Measurements from ENCODE around the gene RPL32. TPM values are rescaled to one million over a fixed set of nuclear protein-coding genes. Genes with fewer than 3 reads are reported as not detected.
A peak's percentile ranks its signal among the peaks of the same experiment; 100 is the strongest.

RPL32 gene
- total RNA-seq, 2 donors from 2014 or later, result 626 to 829 TPM

DNA sequence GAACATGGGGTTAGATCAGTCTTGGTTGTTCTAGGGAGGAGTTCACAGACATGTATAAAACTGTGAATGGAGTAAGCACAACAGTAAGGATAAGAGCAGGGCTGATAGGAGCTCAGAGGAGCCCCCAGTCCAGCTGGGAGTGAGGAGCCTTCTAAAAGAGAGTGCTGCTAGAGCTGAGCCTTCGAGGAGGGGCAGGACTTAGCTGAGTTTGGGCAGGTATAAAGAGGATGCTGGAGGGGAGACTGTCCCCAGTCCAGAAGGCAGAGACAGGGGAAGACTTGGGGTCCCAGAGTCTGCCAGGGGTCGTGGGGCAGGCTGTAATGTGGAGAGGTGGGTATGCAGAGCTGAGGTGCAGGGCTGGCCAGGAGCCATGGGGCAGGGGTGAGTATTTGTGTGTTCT lies 32.8 kb downstream of the RPL32 start:
- Histone ChIP-seq H3K4me3 (no peak overlapping the region), H3K27ac (peak overlapping the region in 1 of 2 donors; percentile 78), H3K36me3 (peaks cover 49% of the 10 kb centered on the region), H3K27me3 (no peaks in the 10 kb centered on the region), H3K9me3 (no peaks in the 10 kb centered on the region), H3K4me1 (peaks cover 0 to 43% of the 10 kb centered on the region in 2 donors)
- TF ChIP-seq, protein P1, sequence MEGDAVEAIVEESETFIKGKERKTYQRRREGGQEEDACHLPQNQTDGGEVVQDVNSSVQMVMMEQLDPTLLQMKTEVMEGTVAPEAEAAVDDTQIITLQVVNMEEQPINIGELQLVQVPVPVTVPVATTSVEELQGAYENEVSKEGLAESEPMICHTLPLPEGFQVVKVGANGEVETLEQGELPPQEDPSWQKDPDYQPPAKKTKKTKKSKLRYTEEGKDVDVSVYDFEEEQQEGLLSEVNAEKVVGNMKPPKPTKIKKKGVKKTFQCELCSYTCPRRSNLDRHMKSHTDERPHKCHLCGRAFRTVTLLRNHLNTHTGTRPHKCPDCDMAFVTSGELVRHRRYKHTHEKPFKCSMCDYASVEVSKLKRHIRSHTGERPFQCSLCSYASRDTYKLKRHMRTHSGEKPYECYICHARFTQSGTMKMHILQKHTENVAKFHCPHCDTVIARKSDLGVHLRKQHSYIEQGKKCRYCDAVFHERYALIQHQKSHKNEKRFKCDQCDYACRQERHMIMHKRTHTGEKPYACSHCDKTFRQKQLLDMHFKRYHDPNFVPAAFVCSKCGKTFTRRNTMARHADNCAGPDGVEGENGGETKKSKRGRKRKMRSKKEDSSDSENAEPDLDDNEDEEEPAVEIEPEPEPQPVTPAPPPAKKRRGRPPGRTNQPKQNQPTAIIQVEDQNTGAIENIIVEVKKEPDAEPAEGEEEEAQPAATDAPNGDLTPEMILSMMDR (IDR thresholded peaks at IDR 0.05), result no peak
- no peak for DNase-seq (ENCODE audit: low spot score)

DNA sequence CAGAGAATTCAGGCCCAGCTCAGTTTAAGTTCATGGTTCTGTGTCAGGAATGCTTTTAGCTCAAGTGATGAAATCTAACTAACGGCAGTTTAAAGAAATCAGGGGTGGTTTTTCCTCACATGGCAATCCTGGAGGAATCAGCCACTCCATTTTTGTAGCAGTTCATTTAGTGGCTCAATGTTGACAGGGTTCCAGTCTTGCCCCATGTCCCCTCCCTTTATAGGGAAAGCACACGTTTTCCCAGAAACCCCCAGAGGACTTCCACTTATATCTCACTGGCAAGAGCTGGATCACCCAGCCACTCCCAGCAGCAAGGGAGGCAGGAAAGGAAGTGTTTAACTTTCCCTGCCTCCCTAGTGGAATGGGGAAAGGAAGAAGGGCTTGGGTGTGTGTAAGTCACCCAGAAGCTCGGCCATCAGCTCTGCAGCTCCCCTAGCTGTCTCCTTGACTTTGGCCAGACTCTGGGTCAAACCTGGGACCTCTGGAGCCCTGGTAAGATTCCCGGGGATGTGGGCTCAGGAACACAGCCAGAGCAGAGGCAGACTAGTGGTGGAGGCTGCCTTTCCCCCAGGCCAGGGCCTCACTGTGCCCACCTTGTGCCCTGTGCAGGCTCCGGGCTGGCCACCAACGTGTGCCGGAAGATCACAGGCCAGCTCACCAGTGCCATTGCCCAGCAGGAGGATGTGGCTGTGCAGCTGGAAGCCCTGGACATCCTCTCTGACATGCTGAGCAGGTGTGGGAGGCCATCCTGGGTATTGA lies 33.6 kb downstream of the RPL32 start:
- peak overlapping the region; percentile 27 to 43 for H3K27ac ChIP-seq
- no peak overlapping the region for H3K4me3 ChIP-seq
- DNase-seq (ENCODE audit: low spot score), result no peak
- H3K27me3 ChIP-seq, result no peaks in the 10 kb centered on the region
- TF ChIP-seq, protein P1 (IDR thresholded peaks at IDR 0.05), result no peak
- no peaks in the 10 kb centered on the region for H3K9me3 ChIP-seq
- peaks cover 49% of the 10 kb centered on the region for H3K36me3 ChIP-seq
- peaks cover 0 to 43% of the 10 kb centered on the region in 2 donors for H3K4me1 ChIP-seq

DNA sequence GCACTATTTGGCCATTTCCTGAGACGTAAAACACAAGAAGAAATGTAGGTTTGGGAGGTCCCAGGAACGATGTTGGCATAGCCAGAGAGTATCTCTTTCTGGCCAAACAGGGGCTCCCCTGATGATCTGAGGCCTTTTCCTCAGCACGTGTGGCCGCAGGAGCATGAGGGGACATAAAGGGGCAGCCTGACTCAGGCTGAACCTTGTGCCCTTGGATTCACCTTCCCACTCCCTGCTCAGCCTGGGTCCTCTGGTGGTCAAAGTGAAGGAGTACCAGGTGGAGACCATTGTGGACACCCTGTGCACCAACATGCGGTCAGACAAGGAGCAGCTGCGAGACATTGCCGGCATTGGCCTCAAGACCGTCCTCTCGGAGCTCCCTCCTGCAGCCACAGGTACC lies 34.3 kb downstream of the RPL32 start:
- Histone ChIP-seq H3K36me3 (peaks cover 49% of the 10 kb centered on the region), H3K27ac (peak overlapping the region; percentile 27 to 43), H3K27me3 (no peaks in the 10 kb centered on the region), H3K9me3 (no peaks in the 10 kb centered on the region), H3K4me3 (no peak overlapping the region), H3K4me1 (peaks cover 0 to 43% of the 10 kb centered on the region in 2 donors)
- TF ChIP-seq, protein P1 (IDR thresholded peaks at IDR 0.05), result no peak
- DNase-seq (ENCODE audit: low spot score), result no peak

DNA sequence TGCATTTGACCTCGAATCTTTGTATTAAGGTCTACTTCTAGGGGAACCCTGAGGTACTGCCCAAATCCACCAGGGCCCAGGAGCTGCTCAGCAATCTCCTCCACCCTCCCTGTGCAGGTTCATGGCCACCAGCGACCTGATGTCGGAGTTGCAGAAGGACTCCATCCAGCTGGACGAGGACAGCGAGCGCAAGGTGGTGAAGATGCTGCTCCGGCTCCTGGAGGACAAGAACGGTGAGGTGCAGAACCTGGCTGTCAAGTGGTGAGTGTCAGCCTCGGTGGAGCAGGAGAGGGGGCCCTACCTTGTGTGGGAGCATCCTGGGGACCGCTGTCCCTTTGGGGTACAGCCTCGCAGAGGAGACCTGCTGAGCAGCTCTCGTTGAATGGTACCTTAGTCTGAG lies 38.0 kb downstream of the RPL32 start:
- no peak overlapping the region for H3K27ac ChIP-seq
- no peak for DNase-seq (ENCODE audit: low spot score)
- TF ChIP-seq, protein P1 (IDR thresholded peaks at IDR 0.05), result no peak
- H3K9me3 ChIP-seq, result no peaks in the 10 kb centered on the region
- peaks cover 49% of the 10 kb centered on the region for H3K36me3 ChIP-seq
- no peak overlapping the region for H3K4me3 ChIP-seq
- peaks cover 0 to 32% of the 10 kb centered on the region in 2 donors for H3K4me1 ChIP-seq
- no peaks in the 10 kb centered on the region for H3K27me3 ChIP-seq

DNA sequence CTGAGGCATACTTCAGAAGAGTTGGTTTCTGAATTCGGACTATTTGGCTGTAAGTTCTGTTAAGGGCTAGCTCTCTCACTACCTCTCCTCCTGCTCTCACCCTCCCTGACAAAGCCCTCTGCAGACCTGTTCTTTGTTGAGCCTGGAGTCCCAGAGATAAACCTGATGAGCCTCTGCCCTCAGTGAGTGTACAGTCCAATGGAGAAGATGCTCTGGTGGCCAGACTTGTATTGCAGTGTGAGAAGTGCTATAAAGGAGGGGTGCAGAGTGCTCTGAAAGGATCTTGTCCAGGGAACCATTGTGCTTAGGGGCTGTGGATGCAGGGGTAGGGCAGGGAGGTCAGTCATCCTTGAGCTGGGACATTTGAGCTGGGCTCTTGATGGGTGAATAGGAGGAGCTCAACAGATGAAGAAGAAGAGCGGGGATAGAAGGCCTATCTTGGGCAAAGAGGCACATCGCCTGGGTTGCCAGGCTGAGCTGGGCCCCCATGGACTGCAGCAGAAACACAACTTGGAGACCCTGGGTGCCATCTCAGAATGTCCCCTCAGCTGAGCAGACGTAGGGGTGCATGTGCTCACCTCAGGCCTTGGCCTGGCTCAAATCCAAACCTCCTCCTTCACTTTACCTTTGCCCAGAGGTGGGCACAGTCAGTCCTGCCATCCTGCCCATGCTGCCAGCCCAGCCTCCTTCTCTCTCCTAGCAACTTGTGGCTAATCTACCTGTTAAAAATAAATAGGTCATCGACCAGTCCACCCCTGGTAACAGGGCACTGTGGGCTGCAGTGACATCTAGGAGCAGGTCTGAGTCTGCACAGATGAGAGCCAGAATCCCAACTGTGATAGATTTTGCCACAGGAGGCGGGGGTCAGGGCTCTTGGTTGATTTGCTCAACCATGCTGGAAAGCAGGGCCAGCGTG lies 41.6 kb downstream of the RPL32 start:
- peaks cover 18% of the 10 kb centered on the region for H3K36me3 ChIP-seq
- no peak for DNase-seq (ENCODE audit: low spot score)
- no peak overlapping the region for H3K4me3 ChIP-seq
- H3K4me1 ChIP-seq, result peaks cover 0 to 32% of the 10 kb centered on the region in 2 donors
- TF ChIP-seq, protein P1 (IDR thresholded peaks at IDR 0.05), result no peak
- H3K27me3 ChIP-seq, result no peaks in the 10 kb centered on the region
- H3K27ac ChIP-seq, result peak overlapping the region; percentile 89 to 97
- no peaks in the 10 kb centered on the region for H3K9me3 ChIP-seq

All from right atrium auricular region (tissue), 2 donors.